HepG2 (cell line): ENCODE measurements around the gene CBLC.

Experiments
- DNMT1 ChIP-seq: sonication (generic); formaldehyde crosslinking; IDR thresholded peaks from 2 replicates; pipeline ENCODE4 v1.5.1; 2020; ENCODE audit warnings: mild to moderate bottlenecking, missing genetic modification reagents
- GTF3A ChIP-seq: sonication (generic); formaldehyde crosslinking; conservative IDR thresholded peaks from 2 replicates; pipeline ENCODE4 v1.4.0; 2020; ENCODE audit warnings: mild to moderate bottlenecking, missing genetic modification reagents
- MYC ChIP-seq: sonication (generic); formaldehyde crosslinking; IDR thresholded peaks from 2 replicates; pipeline ENCODE4 v1.9.0; 2021; ENCODE audit warnings: missing genetic modification reagents, borderline replicate concordance
- PLSCR1 ChIP-seq: sonication (generic); formaldehyde crosslinking; IDR thresholded peaks from 2 replicates; pipeline ENCODE4 v1.5.0; 2020; ENCODE audit warnings: missing genetic modification reagents, mild to moderate bottlenecking, borderline replicate concordance
- POLR2A ChIP-seq, 2 experiments: IDR thresholded peaks; 2 replicates each; pipeline ENCODE4 v1.6.1; 2011; ENCODE audit warnings: low read depth in 2 of 2, low read length in 2 of 2, mild to moderate bottlenecking in 1 of 2, moderate library complexity in 1 of 2; ENCODE audit not compliant: insufficient read depth in 1 of 2
- POLR2AphosphoS5 ChIP-seq: IDR thresholded peaks from 2 replicates; pipeline ENCODE4 v1.6.1; 2012; ENCODE audit warnings: low read depth, low read length
- SOX6 ChIP-seq, 2 experiments: fragments of 450-650 bp in 1 of 2; sonication (generic) in 1 of 2; formaldehyde crosslinking in 1 of 2; IDR thresholded peaks; 2 replicates each; pipeline versions ENCODE4 v1.4.0 to v1.6.1; 2017 to 2020; ENCODE audit warnings: antibody characterized with exemption in 1 of 2, mild to moderate bottlenecking in 1 of 2, missing genetic modification reagents in 1 of 2
- ZNF839 ChIP-seq: sonication (generic); formaldehyde crosslinking; IDR thresholded peaks from 2 replicates; pipeline ENCODE4 v1.4.0; 2020; ENCODE audit warnings: missing genetic modification reagents, mild to moderate bottlenecking, borderline replicate concordance
- TF ChIP-seq, protein P1 (sequence below): sonication (generic); formaldehyde crosslinking; IDR thresholded peaks from 2 replicates; pipeline ENCODE4 v1.8.1; 2023; ENCODE audit warnings: missing genetic modification reagents, inconsistent platforms, borderline replicate concordance
- TF ChIP-seq, protein P2 (sequence below): sonication (generic); formaldehyde crosslinking; IDR thresholded peaks from 2 replicates; pipeline ENCODE4 v1.5.0; 2020; ENCODE audit warnings: mild to moderate bottlenecking, missing genetic modification reagents, moderate library complexity

GRCh38 chr19:44748426-44749254, 29.1 kb upstream of the CBLC start, which contains the start of gene BCL3:
- no peak for TF ChIP-seq PLSCR1 (CRISPR knock-in tag)
- no peak for TF ChIP-seq SOX6 (IDR thresholded peaks at IDR 0.05)
- no peak for TF ChIP-seq SOX6 (CRISPR knock-in tag; IDR thresholded peaks at IDR 0.05)
- no peak for TF ChIP-seq DNMT1 (CRISPR knock-in tag)
- no peak for TF ChIP-seq MYC
- TF ChIP-seq POLR2A (IDR thresholded peaks at IDR 0.05; ENCODE audit: insufficient read depth in 1 of 2, low read depth in 2 of 2, low read length in 2 of 2): peak in 1 of 2 experiments; percentile 52; a peak in 2 of 4 replicates
- TF ChIP-seq, protein P1, sequence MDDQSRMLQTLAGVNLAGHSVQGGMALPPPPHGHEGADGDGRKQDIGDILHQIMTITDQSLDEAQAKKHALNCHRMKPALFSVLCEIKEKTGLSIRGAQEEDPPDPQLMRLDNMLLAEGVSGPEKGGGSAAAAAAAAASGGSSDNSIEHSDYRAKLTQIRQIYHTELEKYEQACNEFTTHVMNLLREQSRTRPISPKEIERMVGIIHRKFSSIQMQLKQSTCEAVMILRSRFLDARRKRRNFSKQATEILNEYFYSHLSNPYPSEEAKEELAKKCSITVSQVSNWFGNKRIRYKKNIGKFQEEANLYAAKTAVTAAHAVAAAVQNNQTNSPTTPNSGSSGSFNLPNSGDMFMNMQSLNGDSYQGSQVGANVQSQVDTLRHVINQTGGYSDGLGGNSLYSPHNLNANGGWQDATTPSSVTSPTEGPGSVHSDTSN (CRISPR knock-in tag): no peak
- TF ChIP-seq, protein P2, sequence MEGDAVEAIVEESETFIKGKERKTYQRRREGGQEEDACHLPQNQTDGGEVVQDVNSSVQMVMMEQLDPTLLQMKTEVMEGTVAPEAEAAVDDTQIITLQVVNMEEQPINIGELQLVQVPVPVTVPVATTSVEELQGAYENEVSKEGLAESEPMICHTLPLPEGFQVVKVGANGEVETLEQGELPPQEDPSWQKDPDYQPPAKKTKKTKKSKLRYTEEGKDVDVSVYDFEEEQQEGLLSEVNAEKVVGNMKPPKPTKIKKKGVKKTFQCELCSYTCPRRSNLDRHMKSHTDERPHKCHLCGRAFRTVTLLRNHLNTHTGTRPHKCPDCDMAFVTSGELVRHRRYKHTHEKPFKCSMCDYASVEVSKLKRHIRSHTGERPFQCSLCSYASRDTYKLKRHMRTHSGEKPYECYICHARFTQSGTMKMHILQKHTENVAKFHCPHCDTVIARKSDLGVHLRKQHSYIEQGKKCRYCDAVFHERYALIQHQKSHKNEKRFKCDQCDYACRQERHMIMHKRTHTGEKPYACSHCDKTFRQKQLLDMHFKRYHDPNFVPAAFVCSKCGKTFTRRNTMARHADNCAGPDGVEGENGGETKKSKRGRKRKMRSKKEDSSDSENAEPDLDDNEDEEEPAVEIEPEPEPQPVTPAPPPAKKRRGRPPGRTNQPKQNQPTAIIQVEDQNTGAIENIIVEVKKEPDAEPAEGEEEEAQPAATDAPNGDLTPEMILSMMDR: no peak
- no peak for TF ChIP-seq ZNF839 (CRISPR knock-in tag)
- TF ChIP-seq POLR2AphosphoS5: no peak
- TF ChIP-seq GTF3A (CRISPR knock-in tag): no peak
